Renal cortex interstitium (tissue), 15 donors: ENCODE measurements around the gene RAET1E. TPM values are rescaled to one million over a fixed set of nuclear protein-coding genes. Genes with fewer than 3 reads are reported as not detected.
A peak's percentile ranks its signal among the peaks of the same experiment; 100 is the strongest.
"Not testable (repeated sequence)": the region's sequence is repeated elsewhere in the genome, so short reads cannot be mapped to it uniquely, and the experiment has no call there.

ENCODE experiments used
- DNase-seq, 11 donors: peaks; one replicate each; pipeline ENCODE4 v3.0.0-alpha.2; 2013; ENCODE audit warnings: low read depth in 9 of 11, low spot score in 4 of 11; ENCODE audit errors: extremely low read depth in 1 of 11
- long read RNA-seq, 16 experiments: transcript quantifications; one replicate each; lab custom pipeline, GENCODE V29; 2026
- polyA plus RNA-seq, 3 donors: library from polyadenylated mRNA; unstranded; fragments of 120-200 nt; gene quantifications; one replicate each; pipeline ENCODE4 v1.2.1, GENCODE V29; 2013; ENCODE audit not compliant: insufficient read length in 3 of 3

Gene RAET1E, protein sequence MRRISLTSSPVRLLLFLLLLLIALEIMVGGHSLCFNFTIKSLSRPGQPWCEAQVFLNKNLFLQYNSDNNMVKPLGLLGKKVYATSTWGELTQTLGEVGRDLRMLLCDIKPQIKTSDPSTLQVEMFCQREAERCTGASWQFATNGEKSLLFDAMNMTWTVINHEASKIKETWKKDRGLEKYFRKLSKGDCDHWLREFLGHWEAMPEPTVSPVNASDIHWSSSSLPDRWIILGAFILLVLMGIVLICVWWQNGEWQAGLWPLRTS
- under 1 TPM; 0.20 to 0.50 (median 0.30) TPM for polyA plus RNA-seq
- long read RNA-seq, donor 1: 0 reads
- long read RNA-seq, donor 2: 0 reads
- long read RNA-seq, donor 3: 0 reads
- long read RNA-seq, donor 4: 0 reads
- long read RNA-seq, donor 5: 0 reads
- long read RNA-seq, donor 6: 0 reads
- long read RNA-seq, donor 7: 0 reads
- long read RNA-seq, donor 8: 0 reads
- long read RNA-seq, donor 9: 0 reads
- long read RNA-seq, donor 10: 0 reads
- long read RNA-seq, donor 11: 0 reads
- long read RNA-seq, donor 12: 0 reads
- long read RNA-seq, donor 13: 0 reads
- long read RNA-seq, donor 14: 0 reads
- long read RNA-seq, donor 15: 0 reads
- long read RNA-seq, donor 16: 0 reads

- DNase-seq: no peak
Measured at GRCh38 chr6:149897855-149898744, at the start of gene RAET1E. Gene RAET1E, minus strand, starts transcription at chr6:149898113. Its CDS starts 7,212 bp downstream, at chr6:149890901.

- not testable (repeated sequence) for DNase-seq
Measured at GRCh38 chr6:149947533-149947932, 49.6 kb upstream of the RAET1E start.

- DNase-seq: not testable (repeated sequence)
Measured at GRCh38 chr6:149946631-149947030, 48.7 kb upstream of the RAET1E start.

GRCh38 chr6:149945276-149945675 lies 47.4 kb upstream of the RAET1E start:
- not testable (repeated sequence) for DNase-seq

DNA sequence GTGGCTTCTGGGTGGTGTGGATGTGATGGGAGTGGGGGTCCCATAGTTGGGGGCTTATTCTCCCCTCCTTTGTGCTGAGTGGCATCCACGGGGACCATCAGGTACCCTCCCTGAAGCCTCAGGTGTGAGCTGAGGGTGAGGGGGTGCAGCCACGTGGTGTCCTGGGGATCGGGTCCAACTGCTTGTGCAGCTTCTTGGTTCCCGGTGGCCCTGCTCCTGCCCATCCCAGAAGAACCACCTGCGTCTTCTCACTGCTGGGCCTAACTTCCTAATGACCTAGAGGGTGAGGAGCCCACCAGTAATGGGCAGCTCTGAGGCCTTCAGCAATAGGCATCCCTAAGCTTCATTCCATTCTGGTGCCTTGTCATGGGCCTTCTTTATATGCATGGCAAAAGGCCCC lies 45.4 kb upstream of the RAET1E start:
- not testable (repeated sequence) for DNase-seq

GRCh38 chr6:149942461-149942829 lies 44.5 kb upstream of the RAET1E start:
- no peak for DNase-seq

DNA sequence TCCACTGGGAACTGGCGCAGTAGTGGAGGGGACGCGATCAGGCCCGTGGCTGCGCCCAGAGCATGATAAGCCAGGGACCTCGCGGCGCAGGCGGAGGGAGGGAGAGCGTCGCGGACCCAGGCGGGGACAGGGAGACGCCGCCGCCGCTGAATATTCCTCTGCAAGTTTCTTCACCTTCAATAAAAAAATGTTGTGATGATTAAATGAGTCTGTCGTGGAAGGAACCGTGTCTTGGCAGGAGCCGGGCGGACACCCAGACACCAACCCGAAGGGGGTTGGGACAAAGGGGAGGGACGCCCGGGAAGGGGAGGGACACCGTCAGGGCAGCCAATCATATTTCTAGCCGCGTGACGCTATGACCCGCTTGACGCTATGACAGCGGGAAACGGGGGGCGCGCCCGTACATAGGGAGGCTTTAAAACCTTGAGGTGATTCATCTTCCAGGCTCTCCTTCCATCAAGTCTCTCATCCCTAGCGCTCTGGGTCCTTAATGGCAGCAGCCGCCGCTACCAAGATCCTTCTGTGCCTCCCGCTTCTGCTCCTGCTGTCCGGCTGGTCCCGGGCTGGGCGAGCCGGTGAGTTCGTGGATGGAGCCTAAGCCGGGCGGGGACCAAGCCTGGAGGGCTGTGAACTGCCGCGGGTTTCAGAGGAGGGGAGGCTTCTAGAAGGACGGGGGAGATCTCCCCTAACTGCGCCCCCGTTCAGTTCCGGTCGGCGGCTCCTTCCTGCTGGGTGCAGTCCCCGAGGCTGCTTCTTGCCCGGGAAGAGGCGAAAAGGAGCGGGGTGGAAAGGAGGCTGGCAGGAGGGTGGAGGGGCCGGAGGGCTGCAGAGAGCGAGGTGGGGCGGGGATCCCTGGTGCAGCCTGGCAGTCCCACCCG lies 43.9 kb upstream of the RAET1E start, which contains the start of gene ULBP2:
TSS of gene ULBP2 (plus strand) at position 432 of the 878 bp plus-strand sequence. CDS start at position 491, 59 bp downstream.
- DNase-seq: peak in 6 of 11 donors; percentile 63 to 80 (median 74)

- DNase-seq: no peak
Measured at GRCh38 chr6:149940672-149940982, 42.7 kb upstream of the RAET1E start.

DNA sequence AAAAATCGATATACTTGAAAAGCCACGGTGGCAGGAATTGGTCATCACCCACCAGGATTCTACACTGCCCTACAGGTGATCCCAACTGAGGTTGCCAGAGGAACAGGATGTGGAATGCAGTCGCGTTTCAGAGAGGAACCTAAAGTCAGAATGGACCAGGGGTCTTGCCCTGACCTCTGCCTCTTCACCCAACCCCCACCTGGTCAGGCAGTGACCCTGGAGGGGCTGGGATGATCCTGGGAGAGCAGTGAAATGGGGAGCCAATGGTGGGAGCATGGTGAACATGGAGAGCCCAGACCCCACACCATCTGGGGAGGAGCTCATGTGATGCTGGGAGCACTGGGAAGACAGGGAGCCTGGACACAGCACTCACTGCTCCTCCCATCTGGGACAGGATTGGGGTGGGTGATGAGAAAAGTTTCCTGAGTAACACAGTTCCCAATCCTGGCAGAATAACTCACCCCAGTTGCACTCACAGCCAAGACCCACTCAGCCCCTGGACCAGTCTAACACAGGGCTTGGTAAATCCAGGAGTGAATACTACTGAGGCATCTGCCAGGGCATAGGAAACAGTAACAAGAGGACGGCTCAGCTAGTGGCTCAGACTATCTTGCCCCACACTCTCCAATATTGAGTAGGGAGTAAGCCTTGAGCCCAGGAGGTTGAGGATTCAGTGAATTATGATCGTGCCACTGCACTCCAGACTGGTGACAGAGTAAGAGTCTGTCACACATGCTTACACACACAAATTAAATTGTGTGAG lies 42.2 kb upstream of the RAET1E start:
- no peak for DNase-seq

DNA sequence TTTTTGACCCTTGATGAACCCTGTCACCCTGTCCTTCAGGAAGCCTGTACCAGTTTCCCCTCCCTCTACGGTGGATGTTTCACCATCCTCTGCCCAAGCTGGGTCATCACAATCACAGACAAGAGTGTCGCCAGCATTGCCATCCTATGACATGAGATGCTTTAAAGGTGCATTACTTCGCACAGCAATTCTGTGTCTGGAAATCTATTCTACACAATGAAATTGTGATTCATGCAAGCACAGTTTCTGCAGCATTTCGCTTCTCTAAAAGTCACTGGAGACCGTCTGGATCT lies 41.4 kb upstream of the RAET1E start:
- DNase-seq: no peak

DNA sequence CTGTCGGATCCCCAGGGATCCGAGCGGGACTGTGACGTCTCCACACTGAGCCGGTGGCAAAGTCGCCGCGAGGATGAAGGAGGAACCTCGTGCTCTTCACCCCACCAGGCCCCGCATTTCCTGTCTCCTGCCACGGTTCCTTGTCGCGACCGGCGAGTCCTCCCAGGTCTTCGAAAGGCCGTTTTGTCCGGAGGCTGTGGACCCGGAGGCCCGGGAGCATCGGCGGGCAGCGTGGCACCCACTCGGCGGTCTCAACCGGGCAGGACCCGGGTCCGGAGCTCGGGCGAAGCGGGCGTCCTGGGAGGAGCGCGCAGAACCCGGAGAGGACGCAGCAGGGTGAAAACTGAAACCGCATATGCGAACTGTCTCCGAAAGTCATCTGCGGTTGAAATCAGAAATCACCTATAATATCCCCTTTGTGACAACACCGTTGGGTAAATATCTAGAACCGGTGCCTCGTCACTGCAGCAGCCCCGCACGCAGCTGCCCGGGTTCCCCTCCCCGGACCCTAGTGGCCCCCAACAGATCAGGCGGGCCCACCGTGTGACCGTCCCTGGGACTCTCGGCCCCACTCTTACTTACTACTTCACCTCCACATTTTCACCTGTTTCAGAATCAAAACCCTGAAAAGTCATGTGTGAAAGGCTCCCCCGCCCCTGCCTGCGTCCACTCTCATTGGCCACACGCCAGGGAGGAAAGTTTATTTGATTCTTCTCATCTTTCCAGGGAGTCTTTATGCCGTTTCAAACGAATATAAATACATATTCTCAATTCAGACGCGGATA lies 40.9 kb upstream of the RAET1E start:
- DNase-seq: no peak

GRCh38 chr6:149938013-149938570 lies 40.2 kb upstream of the RAET1E start:
- not testable (repeated sequence) for DNase-seq

DNA sequence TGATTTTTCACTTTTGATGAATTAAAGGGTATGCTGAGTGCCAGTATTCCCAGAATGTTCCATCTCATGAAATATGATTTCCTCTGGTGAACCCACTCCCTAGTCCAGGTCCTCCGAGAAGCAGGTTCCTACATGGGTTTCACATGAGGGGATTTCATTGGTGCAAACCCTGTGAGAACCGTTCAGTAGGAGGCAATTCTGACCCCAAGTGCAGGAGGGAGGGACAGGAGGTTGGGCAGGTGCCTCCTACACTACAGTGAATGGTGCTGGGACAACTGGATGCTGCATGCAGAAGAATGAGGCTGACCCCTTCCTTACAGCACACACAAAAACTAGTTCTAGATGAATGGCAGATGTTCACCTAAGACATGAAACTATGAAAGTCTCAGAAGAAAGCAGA lies 38.8 kb upstream of the RAET1E start:
- no peak for DNase-seq

DNA sequence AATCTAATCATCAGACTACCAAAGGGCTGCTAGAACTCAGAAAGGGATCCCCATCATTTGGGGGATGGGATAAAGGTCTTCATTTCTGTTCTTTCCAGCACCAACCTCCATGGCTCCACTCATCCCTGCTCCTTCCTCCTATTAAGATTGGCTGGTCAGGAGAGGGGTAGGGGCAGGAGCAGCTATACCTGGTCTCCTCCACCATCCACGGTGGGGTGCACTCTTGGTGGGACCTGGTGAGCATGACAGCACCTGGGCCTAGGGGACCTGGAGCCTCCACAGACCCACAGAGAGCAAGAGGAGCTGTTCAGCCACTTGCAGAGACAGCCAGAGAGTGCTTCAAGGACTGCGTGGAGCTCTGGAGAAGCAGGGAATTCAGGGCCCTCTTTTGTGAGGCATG lies 37.8 kb upstream of the RAET1E start:
- no peak for DNase-seq

- no peak for DNase-seq
Measured at GRCh38 chr6:149935246-149935645, 37.3 kb upstream of the RAET1E start.

DNA sequence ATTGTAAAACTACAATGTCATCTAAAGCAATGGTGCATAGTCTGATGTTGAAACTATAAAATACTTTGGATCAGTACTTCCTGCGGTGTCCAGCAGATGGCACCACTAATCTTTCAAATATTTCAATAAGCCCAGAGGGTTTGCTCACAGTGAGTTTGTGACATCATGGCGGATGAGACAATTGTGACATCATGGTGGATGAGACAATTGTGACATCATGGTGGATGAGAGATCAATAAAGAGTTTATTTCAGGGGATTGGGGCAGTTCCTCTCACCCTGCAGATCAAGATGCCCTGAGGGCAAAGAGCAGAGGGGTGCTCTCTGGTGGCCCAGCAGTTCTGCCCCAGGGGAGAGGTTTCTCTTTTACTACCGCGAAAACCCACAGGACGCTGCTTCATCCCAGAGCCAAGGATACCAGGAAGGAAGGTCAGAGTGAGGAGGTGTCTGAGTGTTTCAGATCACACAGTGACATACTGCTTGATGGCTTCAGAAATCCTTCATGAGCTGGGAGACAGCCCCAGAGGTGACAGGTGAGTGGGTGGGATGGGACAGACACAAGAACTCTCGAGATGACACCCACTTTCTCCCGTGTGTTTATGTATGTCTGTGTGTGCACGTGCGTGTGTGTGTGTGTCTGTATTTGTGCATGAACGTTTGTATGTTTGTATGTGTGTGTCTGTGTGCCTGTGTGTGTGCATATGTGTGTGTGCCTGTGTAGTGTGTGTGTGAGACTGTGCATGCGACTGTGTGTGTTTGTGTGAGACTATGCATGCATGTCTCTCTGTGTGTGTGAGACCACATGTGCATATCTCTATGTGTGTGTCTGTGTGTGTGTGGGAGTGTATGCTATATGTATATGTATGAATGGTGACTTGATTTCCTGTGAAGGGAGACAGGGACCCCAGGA lies 36.6 kb upstream of the RAET1E start:
- peak in 2 of 11 donors; percentile 56 to 67 for DNase-seq
